K562 (cell line): ENCODE data around the gene RAMP2. TPM values are rescaled to one million over a fixed set of nuclear protein-coding genes. Genes with fewer than 3 reads are reported as not detected.

ENCODE experiments used
- ADNP ChIP-seq: fragments of 200-800 bp; sonication (Bioruptor generic); IDR thresholded peaks from 2 replicates; pipeline ENCODE4 v1.6.1; 2016; ENCODE audit warnings: missing genetic modification characterization, missing compliant biosample characterization
- ARID3A ChIP-seq: IDR thresholded peaks from 2 replicates; pipeline ENCODE4 v1.6.1; 2012; ENCODE audit warnings: low read depth, low read length, improper control_type of control experiment, borderline replicate concordance
- C11orf30 ChIP-seq: fragments of 450-650 bp; IDR thresholded peaks from 2 replicates; pipeline ENCODE4 v1.6.1; 2016; ENCODE audit warnings: low read depth, mild to moderate bottlenecking
- CAMTA2 ChIP-seq: fragments of 250-450 bp; sonication (Bioruptor Pico); conservative IDR thresholded peaks from 2 replicates; pipeline ENCODE4 v1.5.1; 2022
- FOXM1 ChIP-seq, 2 experiments: fragments of 450-650 bp in 1 of 2; sonication (generic) in 1 of 2; formaldehyde crosslinking in 1 of 2; IDR thresholded peaks; 2 replicates each; pipeline versions ENCODE4 v1.6.1 to v1.9.0; 2017 to 2022; ENCODE audit warnings: low read depth in 2 of 2, mild to moderate bottlenecking in 2 of 2, missing genetic modification reagents in 1 of 2, moderate library complexity in 1 of 2
- HMG20A ChIP-seq: fragments of 450-650 bp; formaldehyde crosslinking; conservative IDR thresholded peaks from 2 replicates; pipeline ENCODE4 v1.4.0; 2020; ENCODE audit warnings: mild to moderate bottlenecking, mixed read lengths
- HNRNPLL ChIP-seq: fragments of 200-400 bp; formaldehyde crosslinking; IDR thresholded peaks from 2 replicates; pipeline ENCODE4 v1.6.1; 2017; ENCODE audit warnings: low read length, low read depth, mild to moderate bottlenecking; ENCODE audit not compliant: poor library complexity, severe bottlenecking
- MCM3 ChIP-seq: fragments of 450-650 bp; IDR thresholded peaks from 2 replicates; pipeline ENCODE4 v1.6.1; 2016
- NR1H2 ChIP-seq: sonication (generic); formaldehyde crosslinking; IDR thresholded peaks from 2 replicates; pipeline ENCODE4 v1.4.0; 2020; ENCODE audit warnings: mild to moderate bottlenecking, missing genetic modification reagents
- NR2C2 ChIP-seq, 2 experiments: fragments of 200-800 bp in 1 of 2; sonication (Bioruptor generic) in 1 of 2; sonication (generic) in 1 of 2; formaldehyde crosslinking in 1 of 2; IDR thresholded peaks; 2 replicates each; pipeline versions ENCODE4 v1.6.1 to v1.8.0; 2016 to 2022; ENCODE audit warnings: mild to moderate bottlenecking in 1 of 2, missing compliant biosample characterization in 1 of 2, missing genetic modification characterization in 1 of 2, missing genetic modification reagents in 1 of 2
- RBM14 ChIP-seq: fragments of 200-400 bp; formaldehyde crosslinking; IDR thresholded peaks from 2 replicates; pipeline ENCODE4 v1.6.1; 2018; ENCODE audit warnings: low read depth, mild to moderate bottlenecking, low read length, moderate library complexity, borderline replicate concordance; ENCODE audit not compliant: insufficient read depth
- SP2 ChIP-seq: IDR thresholded peaks from 2 replicates; pipeline ENCODE4 v1.6.1; 2011; ENCODE audit warnings: mild to moderate bottlenecking, low read depth, low read length, moderate library complexity; ENCODE audit not compliant: poor library complexity, severe bottlenecking; ENCODE audit errors: extremely low read depth
- TRIM25 ChIP-seq: fragments of 450-650 bp; IDR thresholded peaks from 2 replicates; pipeline ENCODE4 v1.7.0; 2016; ENCODE audit warnings: borderline replicate concordance
- UBTF ChIP-seq, 2 experiments: IDR thresholded peaks; 2 replicates each; pipeline ENCODE4 v1.6.1; 2012; ENCODE audit warnings: improper control_type of control experiment in 2 of 2, low read depth in 2 of 2, low read length in 2 of 2, borderline replicate concordance in 1 of 2
- VEZF1 ChIP-seq: fragments of 200-800 bp; sonication (Bioruptor generic); IDR thresholded peaks from 2 replicates; pipeline ENCODE4 v1.6.1; 2017; ENCODE audit warnings: missing genetic modification characterization, missing compliant biosample characterization
- XRCC5 ChIP-seq: fragments of 200-400 bp; formaldehyde crosslinking; IDR thresholded peaks from 2 replicates; pipeline ENCODE4 v1.6.1; 2017; ENCODE audit warnings: low read depth, mild to moderate bottlenecking, low read length
- ZFP91 ChIP-seq: sonication (generic); formaldehyde crosslinking; IDR thresholded peaks from 2 replicates; pipeline ENCODE4 v1.8.0; 2022; ENCODE audit warnings: mild to moderate bottlenecking, missing genetic modification reagents
- polyA plus RNA-seq, 8 experiments: library from polyadenylated mRNA; depleted of rRNA in 4 of 8; stranded (reverse) in 5 of 8; unstranded in 3 of 8; fragments of >200 nt; fragmentation: Nextera tagmentation in 2 of 8; fragmentation: Illumina TruSeq in 1 of 8; extraction: Ambion mirVana in 2 of 8; extraction: Trizol in 1 of 8; gene quantifications; 2 replicates each; pipeline versions ENCODE4 v1.2.1 to v1.2.3, GENCODE V29; 2011 to 2014; ENCODE audit warnings: inconsistent platforms in 1 of 8, missing spikeins in 1 of 8
- total RNA-seq, 7 experiments: library from RNA; depleted of rRNA in 6 of 7; stranded (reverse); fragments of >200 nt in 6 of 7; fragmentation: Illumina TruSeq in 2 of 7; extraction: Trizol in 2 of 7; gene quantifications; 2 replicates each; pipeline versions ENCODE4 v1.2.1 to v1.2.3, GENCODE V29; 2011 to 2021; ENCODE audit warnings: low replicate concordance in 1 of 7

Gene RAMP2
- total and polyA plus RNA-seq, 9 of the 15 experiments (the other 6 are each of a cell fraction or from before 2014, with no cell fraction given): not detected

GRCh38 chr17:42743595-42744282 is 17.3 kb upstream of the RAMP2 start (continued):
- TF ChIP-seq ADNP (tag) (no peak), TRIM25 (no peak), NR1H2 (CRISPR knock-in tag) (no peak), CAMTA2 (no peak), XRCC5 (no peak), NR2C2 (CRISPR knock-in tag; IDR thresholded peaks at IDR 0.05) (no peak), NR2C2 (tag; IDR thresholded peaks at IDR 0.05) (no peak), RBM14 (no peak), UBTF (IDR thresholded peaks at IDR 0.05; ENCODE audit: borderline replicate concordance in 1 of 2, low read depth in 2 of 2, low read length in 2 of 2) (no peak), ZFP91 (CRISPR knock-in tag) (no peak), SP2 (no peak), MCM3 (no peak), HMG20A (no peak), HNRNPLL (no peak), C11orf30 (no peak), FOXM1 (IDR thresholded peaks at IDR 0.05; ENCODE audit: low read depth) (peak; percentile 85), FOXM1 (CRISPR knock-in tag; IDR thresholded peaks at IDR 0.05; ENCODE audit: low read depth) (no peak), ARID3A (peak; percentile 58; the same call in 1 of the 2 replicates), VEZF1 (CRISPR knock-in tag) (no peak; the same call in 1 of the 2 replicates)
